Hepatocyte (in vitro differentiated cells): Measurements from ENCODE around the gene MBNL3.

Source experiments
- EZH2 ChIP-seq: fragments of 200-600 bp; sonication (generic); IDR thresholded peaks from 2 replicates; pipeline ENCODE4 v1.6.1; 2016; ENCODE audit warnings: antibody characterized with exemption, mild to moderate bottlenecking, borderline replicate concordance
- TF ChIP-seq, protein P1 (sequence below): fragments of 200-600 bp; sonication (generic); IDR thresholded peaks from 2 replicates; pipeline ENCODE4 v1.5.1; 2016; ENCODE audit warnings: antibody characterized with exemption, mild to moderate bottlenecking; ENCODE audit not compliant: poor library complexity

- TF ChIP-seq, protein P1, sequence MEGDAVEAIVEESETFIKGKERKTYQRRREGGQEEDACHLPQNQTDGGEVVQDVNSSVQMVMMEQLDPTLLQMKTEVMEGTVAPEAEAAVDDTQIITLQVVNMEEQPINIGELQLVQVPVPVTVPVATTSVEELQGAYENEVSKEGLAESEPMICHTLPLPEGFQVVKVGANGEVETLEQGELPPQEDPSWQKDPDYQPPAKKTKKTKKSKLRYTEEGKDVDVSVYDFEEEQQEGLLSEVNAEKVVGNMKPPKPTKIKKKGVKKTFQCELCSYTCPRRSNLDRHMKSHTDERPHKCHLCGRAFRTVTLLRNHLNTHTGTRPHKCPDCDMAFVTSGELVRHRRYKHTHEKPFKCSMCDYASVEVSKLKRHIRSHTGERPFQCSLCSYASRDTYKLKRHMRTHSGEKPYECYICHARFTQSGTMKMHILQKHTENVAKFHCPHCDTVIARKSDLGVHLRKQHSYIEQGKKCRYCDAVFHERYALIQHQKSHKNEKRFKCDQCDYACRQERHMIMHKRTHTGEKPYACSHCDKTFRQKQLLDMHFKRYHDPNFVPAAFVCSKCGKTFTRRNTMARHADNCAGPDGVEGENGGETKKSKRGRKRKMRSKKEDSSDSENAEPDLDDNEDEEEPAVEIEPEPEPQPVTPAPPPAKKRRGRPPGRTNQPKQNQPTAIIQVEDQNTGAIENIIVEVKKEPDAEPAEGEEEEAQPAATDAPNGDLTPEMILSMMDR: no peak
- TF ChIP-seq EZH2: no peak
These were observed 18.0 kb downstream of the MBNL3 start for GRCh38 chrX:132470831-132471230.
